Smooth muscle cell (in vitro differentiated cells): Measurements from ENCODE around the gene HOXA9. TPM values are rescaled to one million over a fixed set of nuclear protein-coding genes. Genes with fewer than 3 reads are reported as not detected.

Experiments used
- DNase-seq: peaks from one replicate; lab custom pipeline; 2025; ENCODE audit not compliant: unreplicated experiment; lab: John Stamatoyannopoulos, UW
- H2AFZ ChIP-seq: fragments of 200-600 bp; sonication (generic); 2 replicates; pipeline ENCODE4 v1.6.0; 2016; ENCODE audit warnings: antibody characterized with exemption, low read depth, mild to moderate bottlenecking
- H3F3A ChIP-seq: fragments of 200-600 bp; sonication (generic); 2 replicates; pipeline ENCODE4 v1.6.0; 2017; ENCODE audit warnings: antibody characterized with exemption, low read depth
- H3K27ac ChIP-seq: fragments of 200-600 bp; sonication (generic); 2 replicates; pipeline ENCODE4 v1.5.1; 2016; ENCODE audit warnings: low read depth, mild to moderate bottlenecking
- H3K27me3 ChIP-seq: fragments of 200-600 bp; sonication (generic); 2 replicates; pipeline ENCODE4 v1.6.1; 2016; ENCODE audit warnings: low read depth, mild to moderate bottlenecking
- H3K36me3 ChIP-seq: fragments of 200-600 bp; sonication (generic); 2 replicates; pipeline ENCODE4 v1.5.1; 2016; ENCODE audit warnings: low read depth
- H3K4me1 ChIP-seq: fragments of 200-600 bp; sonication (generic); 2 replicates; pipeline ENCODE4 v1.5.1; 2016; ENCODE audit warnings: low read depth
- H3K4me2 ChIP-seq: fragments of 200-600 bp; sonication (generic); 2 replicates; pipeline ENCODE4 v1.6.0; 2016; ENCODE audit warnings: mild to moderate bottlenecking
- H3K4me3 ChIP-seq: fragments of 200-600 bp; sonication (generic); 2 replicates; pipeline ENCODE4 v1.5.1; 2016; ENCODE audit warnings: mild to moderate bottlenecking
- H3K79me2 ChIP-seq: fragments of 200-600 bp; sonication (generic); 2 replicates; pipeline ENCODE4 v1.6.0; 2016; ENCODE audit warnings: low read depth, mild to moderate bottlenecking
- H3K9ac ChIP-seq: fragments of 200-600 bp; sonication (generic); 2 replicates; pipeline ENCODE4 v1.6.0; 2016; ENCODE audit warnings: low read depth
- H3K9me3 ChIP-seq: fragments of 200-600 bp; sonication (generic); replicated peaks from 2 replicates; pipeline ENCODE4 v1.5.1; 2016; ENCODE audit warnings: low read depth
- H4K20me1 ChIP-seq: fragments of 200-600 bp; sonication (generic); 2 replicates; pipeline ENCODE4 v1.6.0; 2016; ENCODE audit warnings: low read depth
- CTCF ChIP-seq: fragments of 200-600 bp; sonication (generic); IDR thresholded peaks from 2 replicates; pipeline ENCODE4 v1.5.1; 2017; ENCODE audit warnings: borderline replicate concordance, mild to moderate bottlenecking, antibody characterized with exemption; ENCODE audit not compliant: insufficient read depth, poor library complexity, severe bottlenecking
- WGBS: methylation state at CpG from one replicate; pipeline ENCODE4 v1.1.7; 2016; ENCODE audit warnings: low lambda C conversion rate; 5-methylcytosine and 5-hydroxymethylcytosine counted together
- polyA plus RNA-seq: library from polyadenylated mRNA; unstranded; fragments of >200 nt; fragmentation: Nextera tagmentation; extraction: Ambion mirVana; gene quantifications from 2 replicates; pipeline ENCODE4 v1.2.1, GENCODE V29; 2016
- total RNA-seq: library from RNA; depleted of rRNA; stranded (reverse); fragments of >200 nt; gene quantifications from 2 replicates; pipeline ENCODE4 v1.2.3, GENCODE V29; 2014

Gene HOXA9
- total and polyA plus RNA-seq, 2 experiments from 2014 or later = 12.6 to 35.8 TPM

GRCh38 chr7:27175626-27176523, 10.5 kb upstream of the HOXA9 start:
- no peaks in the 10 kb centered on the region for H3K9me3 ChIP-seq
- peak overlapping the region; percentile 89 for H3K4me2 ChIP-seq
- 20% methylated on average over 40 of the region's 40 CpGs for WGBS
- H3K4me3 ChIP-seq = peak overlapping the region; percentile 67
- H3K4me1 ChIP-seq = no peaks in the 10 kb centered on the region
- peaks cover 37% of the 10 kb centered on the region for H4K20me1 ChIP-seq
- TF ChIP-seq CTCF = no peak
- H3K9ac ChIP-seq = peak overlapping the region; percentile 45
- H3F3A ChIP-seq = no peaks in the 10 kb centered on the region
- no peak overlapping the region for H2AFZ ChIP-seq
- no peaks in the 10 kb centered on the region for H3K36me3 ChIP-seq
- DNase-seq = no peak
- H3K27ac ChIP-seq = peak overlapping the region; percentile 95
- H3K79me2 ChIP-seq = peaks cover 86% of the 10 kb centered on the region
- peaks cover 17% of the 10 kb centered on the region for H3K27me3 ChIP-seq

- Histone ChIP-seq H2AFZ (peak overlapping the region; percentile 62), H3K27me3 (peaks cover 25% of the 10 kb centered on the region), H4K20me1 (peaks cover 40% of the 10 kb centered on the region), H3K36me3 (no peaks in the 10 kb centered on the region), H3K27ac (peak overlapping the region; percentile 95), H3K4me3 (peak overlapping the region; percentile 67), H3K9ac (peak overlapping the region; percentile 88), H3F3A (no peaks in the 10 kb centered on the region), H3K4me1 (no peaks in the 10 kb centered on the region), H3K9me3 (no peaks in the 10 kb centered on the region), H3K4me2 (peak overlapping the region; percentile 89), H3K79me2 (peaks cover 94% of the 10 kb centered on the region)
- DNase-seq = no peak
- TF ChIP-seq CTCF = no peak
- WGBS = 27% methylated on average over 12 of the region's 12 CpGs
Observed at GRCh38 chr7:27174874-27175625, 9.7 kb upstream of the HOXA9 start.

GRCh38 chr7:27173956-27174873, 8.9 kb upstream of the HOXA9 start, which contains the start of gene HOXA10:
TSS of gene HOXA10 (minus strand) at chr7:27174320. CDS start at chr7:27174306, 14 bp downstream.
- Histone ChIP-seq H3K79me2 (peaks cover 100% of the 10 kb centered on the region), H3K4me3 (peak within 1 kb of the TSS; percentile 67), H3F3A (no peaks in the 10 kb centered on the region), H3K36me3 (no peaks in the 10 kb centered on the region), H3K27ac (peak within 1 kb of the TSS; percentile 95), H3K27me3 (peaks cover 25% of the 10 kb centered on the region), H3K4me2 (peak within 1 kb of the TSS; percentile 89), H3K9ac (peak within 1 kb of the TSS; percentile 88), H3K9me3 (no peaks in the 10 kb centered on the region), H2AFZ (peak within 1 kb of the TSS; percentile 62), H3K4me1 (no peaks in the 10 kb centered on the region), H4K20me1 (peaks cover 40% of the 10 kb centered on the region)
- no peak for TF ChIP-seq CTCF
- 6% methylated on average over 77 of the region's 82 CpGs for WGBS
- no peak for DNase-seq
